HG02943 (cell line): ENCODE results near the gene STK17B.

Experiments
- ATAC-seq: cut with Tn5 transposase; IDR thresholded peaks from one replicate; pipeline ENCODE4 v1.9.1; 2021; ENCODE audit warnings: mild to moderate bottlenecking, low read depth, moderate library complexity; ENCODE audit not compliant: unreplicated experiment

The STK17B gene

DNA sequence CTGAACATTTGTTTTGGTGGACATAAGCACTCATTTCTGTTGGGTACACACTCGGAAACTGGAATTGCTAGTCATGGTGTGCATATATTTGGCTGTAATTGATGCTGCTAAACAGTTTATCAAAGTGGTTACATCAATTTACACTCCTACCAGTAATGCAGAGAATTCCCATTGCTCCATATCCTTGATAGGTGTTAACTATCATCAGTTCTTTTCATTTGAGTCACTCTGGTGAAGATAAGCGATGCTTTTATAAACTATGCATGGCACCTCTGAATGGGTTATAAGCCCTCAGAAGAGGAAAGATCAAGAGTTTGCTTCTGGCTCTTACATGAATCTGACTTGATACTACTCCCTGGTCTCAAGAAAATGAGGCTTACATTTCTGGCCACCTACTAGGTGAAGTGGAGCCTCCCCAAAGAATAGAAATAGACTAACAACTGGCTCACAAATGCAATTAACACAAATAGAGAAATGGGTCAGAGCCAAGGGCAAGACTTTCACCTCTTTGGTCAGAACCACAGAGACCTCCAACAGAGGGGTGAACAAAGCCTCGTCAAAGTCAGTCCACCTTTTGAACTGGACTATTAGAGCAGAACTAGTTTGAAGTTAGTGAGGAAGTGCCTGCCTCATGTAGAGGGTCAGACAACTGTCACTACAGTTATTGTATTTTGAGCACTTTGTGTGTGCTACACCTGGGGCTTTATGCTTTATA lies 15.0 kb upstream of the STK17B start:
- no peak for ATAC-seq

DNA sequence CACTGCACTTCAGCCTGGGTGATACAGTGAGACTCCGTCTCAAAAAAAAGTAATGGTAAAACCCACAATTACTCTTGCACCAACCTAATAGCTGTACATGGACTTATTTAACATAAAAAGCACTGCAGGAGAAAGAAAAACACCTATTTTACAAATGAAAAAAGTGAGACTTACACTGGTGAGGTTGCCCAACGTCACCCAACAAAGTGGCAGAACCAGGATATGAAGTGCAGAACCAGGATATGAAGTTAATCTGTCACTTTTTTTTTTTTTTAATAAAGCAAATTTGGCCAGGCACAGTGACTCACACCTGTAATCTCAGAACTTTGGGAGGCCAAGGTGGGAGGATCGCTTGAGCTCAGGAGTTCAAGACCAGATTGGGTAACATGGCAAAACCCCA lies 13.5 kb upstream of the STK17B start:
- no peak for ATAC-seq

- no peak for ATAC-seq
Measured at GRCh38 chr2:196183528-196184231, 12.3 kb upstream of the STK17B start.

DNA sequence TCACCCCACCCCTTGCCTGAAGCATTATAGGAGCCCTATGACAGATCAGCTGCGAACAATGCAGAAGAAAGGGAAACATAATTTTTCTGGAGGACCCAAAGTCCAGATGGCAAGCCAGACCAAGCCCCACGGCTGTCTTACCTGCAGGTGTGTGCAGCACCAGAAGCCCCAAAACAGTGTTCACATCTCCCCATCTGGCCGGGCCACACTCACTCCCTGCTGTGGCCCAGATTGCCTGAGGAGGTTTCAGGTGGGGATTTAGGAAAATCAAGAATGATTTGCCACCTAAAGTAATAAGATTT lies 11.7 kb upstream of the STK17B start:
- no peak for ATAC-seq

- ATAC-seq = peak; percentile 92
Measured at GRCh38 chr2:196182439-196183171, 11.2 kb upstream of the STK17B start.

DNA sequence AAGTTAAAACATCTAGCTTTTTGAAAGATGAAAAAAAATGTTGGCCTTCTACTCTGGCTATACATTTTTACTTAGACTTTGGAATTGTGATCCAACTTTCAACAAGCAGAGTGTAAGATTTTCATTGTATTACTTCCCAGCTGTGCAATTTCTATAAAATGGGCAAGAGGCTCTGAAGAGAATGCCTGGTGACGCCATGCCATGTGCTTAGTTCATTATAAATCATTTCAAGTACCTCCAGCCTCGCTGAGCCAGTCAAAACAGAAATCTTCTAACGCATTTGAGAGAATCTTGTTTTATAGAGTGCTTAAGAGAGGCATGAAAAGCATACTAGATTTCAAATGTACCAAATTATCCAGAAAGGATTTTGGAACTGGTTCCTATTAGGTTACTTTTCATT lies 10.1 kb upstream of the STK17B start:
- no peak for ATAC-seq

DNA sequence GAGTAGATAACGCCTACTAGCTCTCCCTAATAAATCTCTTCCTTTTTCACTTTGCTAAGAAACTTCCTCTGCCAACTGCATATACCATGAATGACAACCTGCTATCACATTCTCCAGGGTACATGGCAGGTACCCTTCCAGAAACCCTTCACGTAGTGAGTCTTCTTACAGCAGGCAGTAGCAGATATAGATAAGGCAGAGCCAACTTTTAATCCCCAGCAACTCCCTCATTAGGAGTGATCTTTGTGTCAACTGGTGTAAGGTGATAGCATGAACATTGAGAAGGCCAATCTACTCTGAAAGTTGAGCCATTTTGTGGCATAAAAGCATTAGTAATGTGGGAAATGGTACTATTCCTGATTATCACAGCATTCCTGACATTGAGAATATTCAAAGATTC lies 5.7 kb upstream of the STK17B start:
- ATAC-seq = no peak

GRCh38 chr2:196176142-196176738 lies 4.9 kb upstream of the STK17B start:
- ATAC-seq = peak; percentile 62

GRCh38 chr2:196174404-196174803 lies 3.0 kb upstream of the STK17B start:
- ATAC-seq = no peak

DNA sequence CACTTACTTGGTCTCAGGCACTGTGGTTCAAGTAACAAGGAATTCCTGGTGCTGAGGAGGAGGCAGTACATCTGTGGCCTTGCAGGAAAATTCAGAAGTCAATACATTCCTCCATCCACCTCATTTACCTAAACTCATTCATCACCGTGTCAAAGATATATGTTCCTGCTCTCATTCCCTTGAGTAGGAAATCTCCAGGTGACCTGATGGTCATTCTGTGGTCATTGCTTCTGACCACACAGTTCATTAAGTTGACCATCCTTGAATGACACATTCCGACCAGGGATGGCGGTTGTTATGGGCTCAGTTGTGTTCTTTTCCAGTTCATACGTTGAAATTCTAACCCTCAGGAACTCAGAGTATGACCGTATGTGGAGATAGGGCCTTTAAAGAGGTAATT lies 2.1 kb upstream of the STK17B start:
- no peak for ATAC-seq

DNA sequence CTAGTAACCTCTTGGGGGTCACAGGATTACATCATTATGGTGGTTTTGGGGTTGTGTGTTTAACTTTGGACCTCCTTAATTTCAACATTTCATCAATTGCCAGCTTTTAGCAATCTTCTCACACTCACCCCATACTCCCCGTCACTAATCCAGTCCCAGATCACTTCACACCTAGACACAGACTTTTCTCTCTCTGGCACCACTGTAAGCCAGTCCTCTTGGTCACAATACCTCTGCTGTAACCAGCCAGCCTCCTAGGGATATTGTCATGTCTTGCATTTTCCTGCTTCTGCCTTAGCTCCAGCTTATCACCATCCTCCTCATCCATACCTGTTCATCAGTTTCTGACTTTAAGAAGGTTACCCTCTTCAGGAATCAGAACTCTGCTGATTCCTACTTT lies 1.6 kb upstream of the STK17B start:
- ATAC-seq = no peak

GRCh38 chr2:196171946-196172345 lies 568 bp upstream of the STK17B start:
- no peak for ATAC-seq

DNA sequence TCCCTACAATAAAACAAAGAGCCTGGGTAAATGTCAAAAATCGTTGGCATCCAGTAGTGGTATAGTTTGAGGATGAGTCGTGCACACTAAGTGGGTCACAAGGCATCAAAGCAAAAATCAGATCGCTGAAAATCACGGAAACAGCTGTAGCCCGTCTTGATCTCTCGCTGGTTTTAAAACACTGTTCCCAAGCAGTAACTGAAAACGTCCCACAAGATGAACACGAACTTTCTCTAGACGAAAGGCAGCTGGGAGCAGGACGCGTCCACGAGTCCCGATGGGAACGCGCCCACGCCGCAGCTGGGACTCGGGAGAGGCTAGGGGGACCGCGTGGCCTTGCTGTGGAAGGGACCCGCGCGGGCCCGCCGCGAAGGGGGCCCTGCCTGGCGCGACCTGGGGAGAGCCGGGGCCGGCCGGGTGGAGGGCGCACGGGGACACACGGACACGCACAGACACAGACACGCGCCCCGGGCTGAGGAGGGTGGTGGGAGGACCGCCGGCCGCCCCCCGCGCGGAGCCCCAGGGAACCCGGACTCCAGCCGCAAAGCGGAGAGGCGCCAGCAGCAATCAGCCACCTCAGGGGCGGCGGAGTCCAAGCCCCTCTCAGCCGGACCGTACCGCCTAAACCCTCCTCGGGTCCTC lies 651 bp downstream of the STK17B start:
- ATAC-seq = peak; percentile 11

GRCh38 chr2:196170213-196170605 lies 1.2 kb downstream of the STK17B start:
- ATAC-seq = peak; percentile 32

DNA sequence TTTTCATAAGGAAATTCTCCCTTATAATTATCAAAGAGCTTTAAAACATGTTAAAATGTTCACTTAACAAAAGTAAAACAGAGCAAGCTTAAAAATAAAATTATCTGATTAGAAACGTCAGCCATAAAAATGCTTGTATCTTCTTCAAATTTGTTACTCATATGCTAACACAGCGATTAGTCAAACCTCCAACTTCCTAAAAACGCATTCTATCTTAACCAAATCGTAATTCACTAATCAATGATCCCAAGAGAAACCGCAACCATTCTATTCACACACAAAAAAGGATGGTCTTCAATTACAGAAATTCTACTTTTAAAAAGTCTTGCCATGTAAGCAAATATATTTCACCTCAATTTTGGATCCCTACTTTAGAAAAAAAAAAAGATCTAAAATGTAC lies 1.9 kb downstream of the STK17B start:
- ATAC-seq = no peak

GRCh38 chr2:196168181-196168580 lies 3.2 kb downstream of the STK17B start:
- no peak for ATAC-seq

DNA sequence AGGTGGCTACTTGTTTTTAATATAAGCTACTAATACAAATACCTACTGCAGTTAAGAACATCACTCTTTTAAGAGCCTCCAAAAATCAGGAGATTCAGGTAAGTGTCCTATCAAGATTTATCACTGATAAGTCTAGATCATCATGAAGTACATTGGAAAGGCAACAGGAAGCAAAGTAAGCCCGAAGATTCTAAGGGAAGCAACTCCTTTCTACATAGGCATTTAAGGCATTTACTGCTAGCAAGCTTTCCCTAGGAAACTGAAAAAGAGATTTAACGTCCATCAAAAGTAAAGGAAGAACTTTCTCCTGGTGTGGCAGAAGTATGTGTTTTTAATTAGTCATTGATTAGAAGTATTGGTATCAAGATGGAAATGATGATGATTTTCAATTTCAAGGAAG lies 3.7 kb downstream of the STK17B start:
- ATAC-seq = no peak

- ATAC-seq = no peak
Measured at GRCh38 chr2:196166876-196167275, 4.5 kb downstream of the STK17B start.

- no peak for ATAC-seq
Measured at GRCh38 chr2:196165016-196165415, 6.4 kb downstream of the STK17B start.

DNA sequence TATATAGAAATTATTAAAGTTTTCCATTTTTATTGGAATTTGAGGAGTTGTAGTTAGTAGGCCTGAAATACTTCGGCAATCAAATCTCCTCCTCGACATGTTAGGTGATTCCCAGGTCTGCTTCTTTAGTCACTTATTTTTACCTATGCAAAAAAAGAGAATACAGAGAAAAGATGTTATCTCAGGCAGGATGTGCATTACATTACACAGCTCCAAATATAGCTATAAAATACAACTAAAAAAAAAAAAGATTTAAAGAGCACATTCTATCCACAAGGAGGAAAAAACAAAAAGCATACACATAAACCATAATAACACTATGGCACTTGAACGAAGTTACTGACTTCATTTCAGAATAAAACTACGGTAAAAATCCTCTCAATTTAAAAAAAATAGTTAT lies 8.1 kb downstream of the STK17B start:
- ATAC-seq = no peak

DNA sequence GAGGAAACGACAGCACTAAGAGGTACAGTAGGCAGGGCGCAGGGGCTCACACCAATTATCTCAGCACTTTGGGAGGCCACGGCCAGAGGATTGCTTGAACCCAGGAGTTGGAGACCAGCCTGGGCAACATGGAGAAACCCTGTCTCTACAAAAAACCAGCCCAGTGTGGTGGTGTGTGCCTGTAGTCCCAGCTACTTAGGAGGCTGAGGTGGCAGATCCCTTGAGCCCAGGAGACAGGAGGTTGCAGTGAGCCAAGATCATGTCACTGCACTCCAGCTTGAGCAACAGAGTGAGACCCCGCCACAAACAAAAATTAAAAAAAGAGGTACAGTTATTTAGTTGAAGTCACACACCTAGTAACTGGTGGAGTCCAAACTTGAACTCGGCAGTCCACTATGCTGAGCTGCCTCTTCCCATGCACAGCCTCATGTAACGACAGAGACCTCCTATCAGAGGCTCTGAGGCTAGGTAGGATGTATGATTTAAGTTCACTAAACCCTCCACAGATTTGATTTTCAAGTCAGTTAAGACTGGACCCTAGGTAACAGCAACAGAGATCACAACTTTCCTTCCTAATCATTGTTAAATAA lies 8.7 kb downstream of the STK17B start:
- ATAC-seq = no peak
